Erythroblast (primary cell): ENCODE data around the gene TCEA3.

Experiments used
- DNase-seq, 2 experiments: peaks; one replicate each; lab custom pipeline; 2025; lab: John Stamatoyannopoulos, UW
- GATA1 ChIP-seq: IDR thresholded peaks from 2 replicates; pipeline ENCODE4 v1.6.1; 2011; ENCODE audit warnings: low read depth, mild to moderate bottlenecking, control low read depth, low read length, moderate library complexity
- POLR2A ChIP-seq: IDR thresholded peaks from 2 replicates; pipeline ENCODE4 v1.6.1; 2011; ENCODE audit warnings: mild to moderate bottlenecking, low read length

Gene TCEA3

GRCh38 chr1:23400324-23401114 lies 24.0 kb downstream of the TCEA3 start:
- no peak for TF ChIP-seq POLR2A
- no peak for TF ChIP-seq GATA1
- DNase-seq, result no peak

GRCh38 chr1:23399229-23399628 lies 25.3 kb downstream of the TCEA3 start:
- DNase-seq, result no peak
- TF ChIP-seq POLR2A (no peak), GATA1 (no peak)

DNA sequence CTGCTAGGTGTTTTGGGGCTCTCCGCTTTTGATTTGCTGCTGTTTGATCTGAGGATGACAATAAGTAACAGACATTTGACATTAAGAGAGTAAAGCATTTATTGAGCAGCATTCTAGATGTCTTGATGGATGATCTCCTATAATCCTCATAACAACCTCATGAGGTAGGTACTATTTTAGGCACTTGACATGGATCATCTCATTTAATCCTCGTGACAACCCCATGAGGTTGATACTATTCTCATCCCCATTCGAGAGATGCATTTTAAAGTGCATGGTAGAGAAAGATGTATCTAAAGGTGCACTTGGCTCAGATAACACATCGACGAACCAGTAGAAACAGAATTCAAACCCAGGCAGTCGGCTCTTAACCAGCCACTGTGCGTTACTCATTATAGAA lies 26.6 kb downstream of the TCEA3 start:
- DNase-seq, result no peak
- TF ChIP-seq GATA1 (no peak), POLR2A (no peak)

DNA sequence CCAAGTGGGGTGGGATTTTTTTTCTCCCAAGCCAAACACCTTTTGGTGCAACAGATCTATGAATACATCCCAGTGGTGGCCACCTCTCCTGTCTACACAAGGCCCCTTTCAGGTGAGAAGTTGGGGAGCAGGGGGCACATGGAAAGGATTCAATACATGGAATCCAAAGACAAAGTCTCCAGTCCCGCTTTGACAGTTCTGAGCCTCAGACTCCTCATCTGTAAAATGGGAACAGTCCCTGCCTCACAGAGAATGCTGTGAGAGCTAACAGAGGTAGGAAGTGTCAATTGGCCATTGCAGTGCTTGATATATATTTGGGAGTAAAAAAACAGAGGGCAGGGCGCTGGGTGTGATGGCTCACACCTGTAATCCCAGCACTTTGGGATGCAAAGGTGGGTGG lies 28.2 kb downstream of the TCEA3 start:
- TF ChIP-seq POLR2A (no peak), GATA1 (no peak)
- DNase-seq, result no peak

DNA sequence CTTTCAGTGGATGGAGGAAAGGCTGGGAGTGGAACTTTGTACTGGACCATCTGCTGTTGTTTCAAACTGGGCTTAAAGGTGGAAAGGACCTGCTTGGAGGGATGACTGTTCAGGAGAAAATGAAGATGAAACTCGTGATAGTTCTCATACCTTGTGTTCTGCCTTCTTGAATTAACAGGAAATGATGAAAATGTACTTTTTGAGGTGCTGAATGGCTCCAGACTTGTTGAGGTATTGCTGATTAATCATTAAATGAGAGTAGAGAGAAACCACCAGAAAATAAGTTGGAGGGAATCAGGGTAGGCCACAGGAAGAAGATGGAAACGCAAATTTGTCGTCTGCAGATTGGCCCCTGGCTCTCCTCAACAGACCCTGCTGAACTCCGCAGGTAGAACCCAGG lies 28.7 kb downstream of the TCEA3 start:
- TF ChIP-seq POLR2A (no peak), GATA1 (no peak)
- no peak for DNase-seq

GRCh38 chr1:23395154-23395724 lies 29.3 kb downstream of the TCEA3 start:
- TF ChIP-seq POLR2A (no peak), GATA1 (no peak)
- DNase-seq, result no peak

DNA sequence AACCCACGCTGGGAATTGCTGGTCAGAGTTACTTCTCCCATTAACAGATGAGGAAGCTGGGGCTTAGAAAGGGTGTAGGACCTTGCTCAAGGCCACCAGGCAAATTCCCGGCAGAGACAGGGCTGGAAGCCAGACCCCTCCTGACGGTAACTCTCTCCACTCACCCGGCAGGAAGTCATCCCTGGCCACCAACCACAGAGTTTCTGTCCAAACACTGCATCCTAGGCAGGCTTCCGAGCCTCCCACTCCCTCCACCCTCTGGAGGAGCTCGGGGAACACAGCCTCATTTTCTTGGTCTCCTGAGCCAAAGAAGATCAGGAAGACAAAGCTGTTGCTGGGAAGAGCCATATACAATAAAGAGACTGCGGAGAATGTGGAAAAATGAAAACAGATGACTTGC lies 29.9 kb downstream of the TCEA3 start:
- TF ChIP-seq POLR2A (no peak), GATA1 (no peak)
- DNase-seq, result no peak

DNA sequence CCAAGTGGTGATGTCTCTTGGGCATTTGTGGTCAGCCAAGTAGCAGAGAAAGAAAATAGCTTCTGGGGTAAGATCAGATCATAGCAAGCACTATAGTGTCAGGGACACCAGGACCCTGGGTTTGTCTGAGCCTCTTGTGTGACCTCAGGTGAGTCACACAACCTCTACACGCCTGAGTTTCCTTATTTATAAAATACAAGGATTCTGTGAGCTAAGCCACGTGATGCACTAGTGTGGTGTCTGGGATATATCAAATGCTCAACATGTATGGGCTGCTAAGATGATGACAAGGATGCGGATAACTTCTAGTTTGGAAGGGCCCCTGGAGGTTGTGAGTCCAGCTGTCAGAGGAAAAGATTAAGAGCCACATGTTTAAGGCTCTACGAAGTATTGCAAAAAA lies 30.4 kb downstream of the TCEA3 start:
- DNase-seq, result no peak
- TF ChIP-seq POLR2A, result no peak
- no peak for TF ChIP-seq GATA1

- no peak for TF ChIP-seq GATA1
- TF ChIP-seq POLR2A, result no peak
- DNase-seq, result no peak
These were observed 30.8 kb downstream of the TCEA3 start for GRCh38 chr1:23393706-23394105.

- DNase-seq, result peak in 1 of 2 experiments; percentile 11
- TF ChIP-seq GATA1 (no peak), POLR2A (no peak)
These were observed 32.3 kb downstream of the TCEA3 start for GRCh38 chr1:23392125-23392855.

- no peak for TF ChIP-seq POLR2A
- no peak for TF ChIP-seq GATA1
- no peak for DNase-seq
These were observed 34.7 kb downstream of the TCEA3 start for GRCh38 chr1:23389837-23390321.

DNA sequence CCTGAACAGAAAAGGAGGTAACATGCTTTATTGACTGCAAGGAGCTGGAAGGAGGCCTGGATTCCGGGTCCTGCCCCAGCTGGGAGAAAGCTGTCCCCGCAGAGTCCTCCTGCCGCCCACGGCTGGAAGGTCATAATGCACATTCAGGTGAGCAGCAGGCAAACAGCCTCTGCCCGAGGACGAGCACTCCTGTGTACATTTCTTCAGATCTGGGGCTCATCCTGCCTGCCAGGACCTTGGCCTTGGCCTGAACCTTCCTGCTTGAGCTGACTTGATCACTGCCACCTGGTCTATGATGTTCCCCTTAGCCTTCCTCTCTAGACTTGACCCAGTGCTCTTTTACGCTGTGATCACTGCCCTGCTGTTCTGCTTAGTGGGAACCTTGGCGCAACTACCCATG lies 37.1 kb downstream of the TCEA3 start:
- TF ChIP-seq GATA1 (no peak), POLR2A (no peak)
- no peak for DNase-seq

- DNase-seq, result no peak
- TF ChIP-seq GATA1 (no peak), POLR2A (no peak)
These were observed 39.4 kb downstream of the TCEA3 start for GRCh38 chr1:23385119-23385621.

- TF ChIP-seq POLR2A (no peak), GATA1 (no peak)
- DNase-seq, result no peak
These were observed 40.1 kb downstream of the TCEA3 start for GRCh38 chr1:23384312-23385058.
